GM12891 (cell line): ENCODE results near the gene ZYX.

Experiments
- PAX5 ChIP-seq: IDR thresholded peaks from 2 replicates; pipeline ENCODE4 v1.6.1; 2011; ENCODE audit warnings: low read length, moderate library complexity, mild to moderate bottlenecking; ENCODE audit not compliant: insufficient read depth, severe bottlenecking
- POLR2A ChIP-seq: IDR thresholded peaks from 2 replicates; pipeline ENCODE4 v1.6.1; 2011; ENCODE audit warnings: low read depth, low read length, control low read depth
- POLR2AphosphoS5 ChIP-seq: IDR thresholded peaks from 2 replicates; pipeline ENCODE4 v1.6.1; 2011; ENCODE audit warnings: low read depth, low read length, control low read depth
- POU2F2 ChIP-seq: IDR thresholded peaks from 2 replicates; pipeline ENCODE4 v1.6.1; 2011; ENCODE audit warnings: low read depth, mild to moderate bottlenecking, control low read depth, low read length, moderate library complexity
- SPI1 ChIP-seq: IDR thresholded peaks from 2 replicates; pipeline ENCODE4 v1.6.1; 2011; ENCODE audit warnings: low read depth, low read length, control low read depth
- TAF1 ChIP-seq: IDR thresholded peaks from 2 replicates; pipeline ENCODE4 v1.6.1; 2011; ENCODE audit warnings: low read depth, low read length, control low read depth

- TF ChIP-seq POLR2A: no peak
- TF ChIP-seq POLR2AphosphoS5: no peak
- TF ChIP-seq TAF1: no peak
- no peak for TF ChIP-seq SPI1
- no peak for TF ChIP-seq PAX5
- TF ChIP-seq POU2F2: no peak
Observed at GRCh38 chr7:143419880-143420279, 38.7 kb downstream of the ZYX start.
